Thyroid gland (tissue), 4 donors: ENCODE measurements around the gene NOL12.

Experiments used
- CTCF ChIP-seq, 6 experiments: fragments of 200-600 bp in 3 of 6; fragments of 450-650 bp in 3 of 6; sonication (generic) in 3 of 6; IDR thresholded peaks; one replicate each; pipeline ENCODE4 v1.5.1; 2016 to 2019; ENCODE audit warnings: antibody characterized with exemption in 6 of 6, mild to moderate bottlenecking in 2 of 6, inconsistent platforms in 1 of 6, moderate library complexity in 1 of 6
- POLR2A ChIP-seq, 2 donors: fragments of 450-650 bp; IDR thresholded peaks; one replicate each; pipeline ENCODE4 v1.6.1; 2017; ENCODE audit warnings: antibody characterized with exemption in 2 of 2, mild to moderate bottlenecking in 2 of 2, moderate library complexity in 1 of 2

- TF ChIP-seq CTCF (IDR thresholded peaks at IDR 0.05) (no peak), POLR2A (IDR thresholded peaks at IDR 0.05) (no peak)
These were observed 17.8 kb downstream of the NOL12 start for GRCh38 chr22:37703906-37704305.
